ENCODE measurements around the gene GP5.

Gene GP5

DNA sequence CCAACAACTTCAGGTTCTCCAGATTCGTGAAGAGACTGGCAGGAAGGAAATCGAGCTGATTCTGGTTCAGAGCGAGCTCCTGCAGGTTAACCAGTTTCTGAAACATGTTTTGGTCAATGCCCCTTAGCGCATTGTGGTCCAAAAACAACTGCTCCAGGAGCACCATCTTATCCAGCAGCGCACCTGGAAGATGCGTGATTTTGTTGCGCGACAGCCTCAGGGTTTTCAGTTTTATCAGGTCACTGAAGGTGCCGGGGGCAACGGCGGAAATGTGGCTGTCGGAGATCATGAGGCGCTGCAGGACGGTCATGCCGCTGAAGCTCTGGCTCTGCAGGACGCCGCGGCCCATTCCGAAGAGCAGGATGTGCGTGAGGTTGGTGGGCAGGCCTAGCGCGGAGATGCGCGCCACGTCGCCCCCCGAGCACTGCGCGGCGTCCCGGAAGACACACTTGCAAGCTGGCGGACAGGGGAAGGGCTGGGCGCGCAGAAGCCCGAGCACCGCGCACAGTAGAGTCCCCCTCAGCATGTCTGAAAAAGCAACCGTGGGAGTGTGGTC is 1.2 kb downstream of the GP5 start:
- DNase-seq (ENCODE audit: low read depth, low spot score): no peak

DNA sequence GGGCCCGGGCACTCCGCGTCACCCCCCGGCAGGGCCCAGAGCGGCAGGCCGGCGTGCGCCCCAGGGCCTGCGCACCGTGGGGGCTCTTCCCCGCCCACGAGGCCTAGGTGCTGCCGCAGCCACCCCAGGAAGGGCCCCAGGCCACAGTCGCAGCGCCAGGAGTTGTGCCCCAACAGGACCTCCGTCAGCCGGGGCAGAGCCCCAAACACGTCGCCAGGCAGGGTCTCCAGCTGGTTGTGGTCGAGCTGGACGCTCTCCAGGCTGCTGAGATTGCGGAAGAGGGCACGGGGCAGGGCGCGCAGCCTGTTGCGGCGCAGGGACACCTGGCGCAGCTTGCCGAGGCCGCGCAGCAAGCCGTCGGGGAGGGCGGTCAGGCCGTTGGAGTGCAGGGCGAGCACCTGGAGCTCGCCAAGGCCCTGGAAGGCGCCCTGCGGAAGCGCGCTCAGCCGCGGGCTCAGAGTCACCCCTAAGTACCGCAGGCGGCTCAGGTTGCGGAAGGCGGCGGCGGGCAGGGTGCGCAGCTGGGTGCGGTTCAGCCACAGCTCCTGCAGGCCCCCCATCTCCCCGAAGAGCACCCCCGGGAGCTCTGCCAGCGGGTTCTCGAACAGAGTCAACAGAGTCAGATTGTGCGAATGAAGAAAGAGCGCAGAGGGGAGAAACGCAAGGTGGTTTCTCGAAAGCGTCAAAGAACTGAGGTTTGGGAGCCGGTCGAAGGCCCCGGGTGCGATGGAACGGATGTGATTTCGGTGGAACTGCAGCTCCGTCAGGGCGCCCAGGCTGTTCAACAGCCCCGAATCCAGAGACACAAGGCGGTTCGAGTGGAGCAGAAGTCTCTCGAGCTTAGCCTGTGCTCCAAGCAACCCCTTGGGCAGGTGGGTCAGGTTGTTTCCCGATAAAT is 2.0 kb downstream of the GP5 start:
- no peak for DNase-seq (ENCODE audit: low read depth, low spot score)

DNA sequence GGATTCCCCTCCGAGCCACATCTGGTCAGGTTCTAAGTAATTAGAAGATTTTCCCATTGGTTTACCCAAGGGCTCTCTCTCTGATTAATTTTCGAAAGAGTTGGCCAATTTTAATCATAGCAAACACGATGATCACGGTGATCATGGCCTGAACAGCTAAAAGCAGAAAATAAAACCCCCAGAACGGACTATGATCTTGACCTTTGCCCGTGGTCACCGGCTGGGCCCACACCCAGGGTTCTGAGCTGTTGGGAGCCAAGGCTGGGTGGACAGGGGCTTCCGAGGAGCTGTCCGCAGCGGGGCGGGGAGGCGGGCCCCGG is 2.6 kb downstream of the GP5 start:
- no peak for DNase-seq (ENCODE audit: low read depth, low spot score)

DNA sequence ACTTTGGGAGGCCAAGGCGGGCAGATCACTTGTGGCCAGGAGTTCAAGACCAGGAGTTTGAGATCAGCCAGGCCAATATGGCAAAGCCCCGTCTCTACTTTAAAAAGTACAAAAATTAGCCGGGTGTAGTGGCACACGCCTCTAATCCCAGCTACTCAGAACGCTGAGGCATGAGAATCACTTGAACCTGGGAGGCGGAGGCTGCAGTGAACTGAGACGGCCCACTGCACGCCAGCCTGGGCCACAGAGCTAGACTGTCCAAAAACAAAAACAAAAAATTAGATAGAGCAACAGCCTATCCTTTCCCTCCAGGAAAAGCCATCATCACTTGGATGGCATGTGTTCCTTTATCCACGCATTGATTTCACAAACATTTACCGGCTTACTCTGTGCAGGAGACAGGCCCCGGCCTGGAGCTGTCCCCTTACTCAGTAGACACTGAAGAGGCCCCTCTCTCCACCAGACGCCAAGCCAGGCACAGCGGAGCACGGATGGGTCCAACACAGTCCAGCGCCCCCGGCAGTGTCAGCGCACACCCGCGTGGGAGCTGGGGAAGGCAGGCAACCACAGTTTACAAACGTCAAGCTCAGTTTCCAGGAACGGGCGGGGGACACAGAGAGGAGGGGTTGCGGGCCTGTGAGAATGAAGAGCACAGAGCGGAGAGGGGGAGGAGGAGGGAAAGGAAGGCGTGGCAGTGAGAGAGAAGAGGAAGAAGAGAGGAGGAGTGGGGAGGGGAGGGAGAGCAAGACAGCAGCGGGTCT is 3.1 kb downstream of the GP5 start:
- DNase-seq (ENCODE audit: low read depth, low spot score): no peak

DNA sequence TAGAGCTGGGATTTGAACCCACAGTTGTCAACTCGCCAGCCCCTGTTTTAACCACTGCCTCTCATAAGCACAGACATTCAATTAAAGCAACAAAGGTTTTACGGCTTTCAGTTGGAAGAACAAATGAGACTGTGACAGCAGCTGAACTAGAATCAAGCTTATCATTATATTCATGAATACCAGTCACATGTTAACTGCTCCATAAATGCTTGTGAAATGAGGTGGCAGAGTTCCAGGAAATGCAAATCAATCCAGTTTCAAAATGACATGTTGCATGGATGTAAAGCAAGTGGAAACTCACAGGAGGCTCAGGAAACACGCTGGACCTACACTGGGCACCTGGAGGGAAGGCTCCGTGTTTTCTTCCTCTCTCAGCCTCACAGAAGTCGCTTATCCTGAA is 3.9 kb downstream of the GP5 start:
- no peak for DNase-seq (ENCODE audit: low read depth, low spot score)

DNA sequence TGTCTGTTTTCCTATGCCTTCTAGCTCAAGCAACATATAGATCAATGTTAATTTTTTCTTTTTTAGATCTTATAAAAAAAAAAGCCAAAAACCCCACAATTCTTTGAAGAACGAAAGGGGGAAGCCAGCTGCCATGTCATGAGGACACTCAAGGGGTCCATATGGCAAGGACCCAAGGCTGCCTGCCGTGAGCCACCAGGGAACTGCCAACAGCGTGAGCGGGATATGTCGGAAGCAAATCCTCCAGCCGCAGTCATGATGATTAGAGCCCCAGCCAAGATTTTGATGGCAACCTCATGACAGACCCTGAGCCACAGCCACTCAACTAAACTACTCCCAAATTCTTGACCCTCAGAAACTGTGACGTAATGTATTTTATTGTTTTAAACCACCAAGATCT is 6.5 kb downstream of the GP5 start:
- DNase-seq (ENCODE audit: low read depth, low spot score): no peak

DNA sequence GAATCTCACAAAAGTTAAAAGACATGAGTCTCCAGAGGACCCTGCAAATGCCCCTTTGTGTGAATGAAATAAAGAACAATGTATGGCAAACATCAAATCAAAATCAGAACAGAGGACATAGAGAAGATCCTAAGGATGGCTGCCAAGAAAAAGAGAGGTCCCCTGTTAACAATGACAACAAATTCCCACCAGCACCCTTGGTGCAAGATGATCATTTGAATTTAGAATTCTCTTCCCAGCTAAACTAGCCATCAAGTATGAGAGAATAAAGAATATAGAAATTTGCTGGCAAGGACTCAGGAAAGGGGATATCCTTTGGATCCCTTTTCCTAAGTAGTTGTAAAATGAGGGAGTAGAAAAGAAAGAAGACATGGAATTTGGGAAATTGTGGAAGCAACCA is 8.2 kb downstream of the GP5 start:
- DNase-seq (ENCODE audit: low read depth, low spot score): no peak

DNA sequence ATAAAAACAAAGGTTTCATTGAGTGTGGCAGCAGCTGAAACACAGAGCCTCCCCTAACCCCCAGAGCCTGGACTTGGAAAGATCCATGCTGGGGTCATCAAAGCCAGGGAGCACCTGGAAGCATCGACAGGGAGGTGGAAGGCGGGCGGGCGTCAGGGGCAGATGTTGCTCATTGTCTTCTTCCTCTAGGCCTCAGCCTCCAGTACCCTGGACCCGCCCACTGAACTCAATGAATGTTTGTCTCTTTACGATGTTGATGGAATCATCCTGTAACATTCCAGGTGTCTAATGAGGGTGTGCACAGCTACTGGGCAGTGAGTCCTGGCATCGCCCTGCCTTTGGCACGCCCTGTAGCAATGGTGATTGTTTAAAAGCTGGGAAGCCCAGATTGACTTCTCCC is 9.8 kb downstream of the GP5 start:
- DNase-seq (ENCODE audit: low read depth, low spot score): no peak

DNA sequence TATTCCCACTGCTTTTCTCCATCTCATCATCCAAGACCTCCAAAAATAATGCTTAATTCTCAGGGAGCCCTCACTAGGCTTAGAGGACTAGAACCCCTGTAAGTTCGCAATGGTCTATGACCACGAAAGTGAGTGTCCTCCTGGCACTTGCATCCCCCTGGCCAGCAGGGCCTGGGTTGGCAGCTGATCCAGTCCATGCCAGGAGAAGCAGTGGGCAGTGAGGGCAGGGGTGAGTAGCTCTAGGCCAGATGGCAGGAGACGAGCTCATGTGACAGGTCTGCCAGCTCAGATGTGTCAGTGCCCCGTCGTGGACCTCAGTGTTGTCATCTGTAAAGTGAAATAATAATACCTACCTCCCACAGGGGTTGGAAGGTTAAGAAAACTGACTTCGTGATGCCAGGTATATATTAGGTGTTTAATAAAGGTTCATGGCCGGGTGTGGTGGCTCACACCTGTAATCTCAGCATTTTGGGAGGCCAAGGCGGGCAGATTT is 11.1 kb downstream of the GP5 start:
- DNase-seq (ENCODE audit: low read depth, low spot score): no peak

DNA sequence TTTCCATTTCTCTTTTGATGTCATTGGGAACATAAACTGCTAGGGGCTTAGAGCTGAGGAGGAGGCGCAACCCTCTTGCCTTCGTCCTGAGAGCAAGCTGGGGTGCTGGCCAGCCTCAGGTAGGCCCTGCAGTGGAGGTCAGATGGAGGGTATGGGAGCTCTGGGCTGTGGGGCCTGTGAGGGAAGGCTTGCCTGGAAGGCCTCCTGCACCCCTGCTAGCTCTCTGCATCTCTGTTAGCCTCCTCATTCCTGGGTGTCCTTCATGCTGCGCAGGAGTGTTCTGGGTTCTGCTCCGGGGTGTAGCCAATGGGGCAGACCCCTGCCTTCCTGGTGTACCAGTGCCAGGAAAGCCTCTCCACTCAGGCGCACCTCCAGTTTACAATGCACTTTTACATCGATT is 11.8 kb downstream of the GP5 start:
- DNase-seq (ENCODE audit: low read depth, low spot score): no peak

DNA sequence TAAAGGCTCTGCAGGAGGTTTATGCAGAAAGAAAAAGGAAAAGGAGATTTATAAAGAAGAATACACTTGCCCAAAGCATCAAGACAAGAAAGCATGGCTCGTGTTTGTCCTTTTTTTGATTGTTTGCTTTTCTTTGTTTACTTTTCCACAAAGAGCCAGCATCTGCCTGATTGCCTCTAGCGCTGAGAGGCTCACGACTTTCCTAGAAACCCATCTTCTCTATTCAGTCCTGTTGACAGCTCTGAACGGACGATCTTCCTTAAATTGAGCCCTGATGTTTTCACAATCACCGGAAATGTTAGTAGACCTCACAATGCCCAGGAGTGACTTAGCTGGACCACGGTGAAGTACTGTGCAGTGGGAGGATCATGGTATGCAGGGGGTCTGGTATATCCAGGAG is 12.4 kb downstream of the GP5 start:
- no peak for DNase-seq (ENCODE audit: low read depth, low spot score)

DNA sequence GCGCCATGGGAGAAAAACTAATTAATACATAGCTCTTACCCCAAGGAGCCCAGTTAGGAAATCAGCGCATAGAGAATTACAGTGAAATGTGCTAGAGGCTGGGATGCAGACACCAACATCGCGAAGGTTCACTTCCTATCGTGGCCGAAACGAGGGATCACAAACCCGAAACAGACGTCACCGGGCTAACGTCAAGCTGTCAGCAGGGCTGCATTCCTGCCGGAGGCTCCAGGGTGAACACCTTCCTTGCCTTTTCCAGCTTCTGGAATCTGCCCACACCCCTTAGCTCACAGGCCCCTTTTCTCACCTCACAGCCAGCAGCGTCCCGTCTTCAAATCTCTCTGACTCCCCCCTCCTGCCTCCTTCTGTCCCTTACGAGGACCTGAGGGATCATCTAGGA is 13.0 kb downstream of the GP5 start:
- no peak for DNase-seq (ENCODE audit: low read depth, low spot score)

DNA sequence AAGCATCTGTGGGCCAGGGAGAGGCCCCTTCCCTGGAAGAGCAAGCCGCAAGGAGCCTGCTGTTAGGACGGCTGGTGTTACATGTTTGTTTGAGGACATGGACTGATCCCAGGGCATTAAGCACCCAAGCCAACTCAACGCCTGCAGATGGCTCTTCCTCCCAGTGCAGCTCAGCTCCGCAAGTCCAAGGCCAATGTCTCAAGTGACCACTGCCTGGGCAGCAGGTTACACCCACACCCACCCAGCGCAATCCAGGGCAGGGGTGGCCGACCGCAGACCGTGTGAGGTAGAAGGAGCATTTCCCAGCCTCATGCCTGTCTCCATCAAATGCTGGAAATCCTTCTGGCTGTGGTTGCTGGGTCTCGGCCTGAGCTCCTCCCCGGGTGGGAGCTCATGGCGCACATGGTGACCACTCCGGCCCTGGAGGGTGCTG is 14.5 kb downstream of the GP5 start:
- no peak for DNase-seq (ENCODE audit: low read depth, low spot score)

DNA sequence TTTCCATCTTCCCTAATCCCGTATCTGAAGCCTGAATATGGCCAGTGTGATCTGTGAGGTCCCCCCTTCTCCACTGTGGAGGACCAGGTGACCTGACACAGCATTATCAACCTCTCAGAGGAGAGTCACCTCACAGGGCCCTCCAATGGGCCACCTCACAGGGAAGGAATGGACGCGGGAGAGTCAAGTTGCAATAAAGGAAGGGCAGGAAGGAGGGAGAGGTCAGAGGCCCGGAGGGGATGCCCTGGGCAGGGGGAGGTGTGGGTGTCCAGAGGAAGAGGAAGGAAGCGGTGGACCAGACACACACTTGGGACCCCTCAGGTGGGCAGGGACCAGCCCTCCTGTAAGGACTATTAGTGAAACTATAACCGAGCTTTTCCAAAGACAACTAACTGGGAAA is 14.9 kb downstream of the GP5 start:
- DNase-seq (ENCODE audit: low read depth, low spot score): no peak

DNA sequence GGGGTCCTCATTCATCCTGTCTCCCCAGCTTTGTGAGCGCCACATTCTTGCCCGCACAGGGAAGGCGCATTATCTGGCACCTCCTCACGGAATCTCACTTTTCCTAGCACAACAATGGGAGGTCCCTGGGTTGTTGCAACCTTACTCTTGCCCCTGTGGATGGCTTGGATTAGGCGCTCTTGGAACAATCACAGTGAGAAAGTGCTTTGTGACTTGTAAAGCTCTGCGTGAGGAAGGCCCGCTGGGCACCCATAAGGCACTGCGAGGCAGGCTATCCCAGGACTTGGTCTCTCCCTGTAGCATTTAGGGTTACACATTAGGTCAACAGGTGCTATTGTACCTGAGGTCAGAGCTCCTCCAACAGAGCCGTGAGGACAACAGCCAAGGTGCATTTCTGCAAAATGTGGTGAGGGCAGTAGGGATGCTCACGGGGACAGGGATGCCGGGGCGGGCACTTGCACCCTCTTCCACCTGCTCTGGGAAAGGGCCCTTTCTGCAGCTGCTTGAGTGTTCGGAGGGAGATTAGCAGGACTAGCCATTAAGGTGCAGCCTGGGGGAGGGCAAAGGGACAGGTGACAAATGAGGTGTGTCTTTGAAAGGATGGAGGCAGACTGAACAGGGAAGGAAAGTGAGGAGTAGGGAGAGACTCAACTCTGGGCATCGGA is 15.7 kb downstream of the GP5 start:
- DNase-seq (ENCODE audit: low read depth, low spot score): no peak

DNA sequence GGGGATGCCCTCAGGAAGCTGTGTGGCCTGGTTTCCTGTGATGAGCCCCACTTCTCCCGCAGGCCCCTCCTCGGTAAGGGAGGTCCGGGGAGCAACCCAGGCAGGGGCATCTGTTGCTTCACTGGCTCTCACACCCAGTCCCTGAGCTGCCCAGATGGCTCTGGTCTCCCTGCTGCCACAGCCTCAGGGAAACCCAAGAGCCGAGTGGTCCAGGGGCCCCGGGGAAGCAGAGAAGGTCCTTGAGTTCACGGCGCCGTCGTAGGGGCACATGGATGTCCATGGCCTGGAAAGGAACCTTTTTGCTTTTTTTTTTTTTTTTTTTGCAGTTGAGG is 16.2 kb downstream of the GP5 start:
- DNase-seq (ENCODE audit: low read depth, low spot score): no peak

DNA sequence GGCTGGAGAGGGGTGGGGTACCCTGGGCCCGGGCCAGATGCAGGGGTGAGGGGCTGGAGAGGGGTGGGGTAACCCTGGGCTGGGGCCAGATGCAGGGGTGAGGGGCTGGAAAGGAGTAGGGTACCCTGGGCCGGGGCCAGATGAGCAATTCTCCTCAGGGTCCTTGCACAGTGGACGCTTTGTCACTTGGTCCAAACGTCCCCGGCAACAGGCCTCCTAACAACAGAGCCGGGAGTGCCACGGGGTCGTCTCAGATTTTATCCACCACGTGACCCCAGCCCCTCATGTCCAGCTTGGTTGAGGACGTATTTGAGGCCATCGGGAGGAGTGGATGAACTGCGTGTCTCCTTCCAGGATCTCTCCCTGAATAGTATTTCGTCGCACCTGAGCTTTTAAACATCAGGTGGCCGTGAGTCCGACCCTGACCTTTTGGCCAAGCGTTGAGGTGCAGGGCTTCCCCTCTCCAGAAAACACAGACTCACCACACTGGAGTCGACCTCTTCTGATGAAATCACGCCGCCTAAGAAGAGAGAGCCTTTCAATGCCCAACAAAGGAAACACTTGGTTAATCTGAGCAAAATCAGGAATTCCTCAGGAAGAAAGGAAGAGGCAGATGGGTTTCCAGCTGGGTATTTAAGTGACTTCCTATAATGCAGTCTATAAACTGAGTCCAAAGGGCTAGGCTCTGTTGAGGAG is 16.7 kb downstream of the GP5 start:
- no peak for DNase-seq (ENCODE audit: low read depth, low spot score)

DNA sequence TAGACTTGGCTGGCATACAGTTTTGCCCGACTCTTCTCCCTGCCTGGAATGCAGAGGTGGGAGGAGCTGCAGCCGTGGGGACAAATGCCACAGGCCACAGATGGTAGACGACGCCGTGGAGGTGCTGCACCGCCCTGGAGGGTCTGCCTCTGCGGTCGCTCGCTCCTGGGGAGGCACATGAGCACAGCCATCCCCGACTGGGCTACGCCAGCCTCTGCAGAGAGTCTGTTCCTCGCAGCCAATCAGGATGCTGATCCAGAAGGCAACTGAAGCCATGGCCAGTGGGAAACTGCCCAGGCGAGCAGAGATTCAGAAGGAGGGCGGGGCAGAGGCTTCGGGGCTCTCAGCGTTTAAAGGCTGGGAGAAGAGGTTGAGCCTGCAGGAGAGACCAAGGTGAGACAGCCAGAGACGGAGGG is 17.6 kb downstream of the GP5 start:
- DNase-seq (ENCODE audit: low read depth, low spot score): no peak

DNA sequence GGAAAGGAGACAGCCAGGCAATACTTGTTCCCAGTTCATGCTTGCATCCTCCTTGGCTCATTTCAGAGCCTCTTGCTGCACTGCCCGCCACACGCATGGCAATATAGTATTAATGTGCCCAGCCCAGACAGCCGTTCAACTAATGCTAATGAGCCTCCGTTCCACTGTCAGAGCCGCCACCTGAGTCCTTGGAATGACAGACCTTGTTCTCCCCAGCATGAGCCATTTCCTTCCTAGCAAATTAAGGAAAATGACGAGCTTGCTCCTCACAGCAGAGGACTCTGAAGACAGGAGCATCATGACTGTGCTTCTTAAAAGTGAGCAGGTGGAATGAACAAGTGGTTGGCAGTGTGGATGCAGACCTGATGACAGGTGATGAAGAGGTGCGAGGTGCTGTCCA is 18.7 kb downstream of the GP5 start:
- DNase-seq (ENCODE audit: low read depth, low spot score): no peak

DNA sequence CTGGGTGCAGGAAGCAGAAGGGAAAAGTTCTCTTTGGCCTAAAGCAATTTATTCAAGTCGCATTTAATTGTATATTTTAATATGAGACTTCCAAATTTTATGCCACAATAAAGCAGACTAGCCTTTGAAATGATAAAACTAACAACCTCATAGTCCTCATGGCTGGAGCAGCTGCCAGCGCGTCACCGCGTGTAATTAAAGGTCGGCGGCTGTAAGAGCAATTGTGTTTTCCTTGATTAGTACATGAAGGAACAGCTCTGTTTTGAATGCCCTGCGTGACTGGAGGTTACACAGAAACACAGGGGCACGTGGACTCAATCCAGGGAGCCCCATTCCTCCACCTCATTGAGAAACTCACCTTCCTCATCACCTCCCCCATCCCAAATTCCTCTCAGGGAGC is 19.4 kb downstream of the GP5 start:
- no peak for DNase-seq (ENCODE audit: low read depth, low spot score)

DNA sequence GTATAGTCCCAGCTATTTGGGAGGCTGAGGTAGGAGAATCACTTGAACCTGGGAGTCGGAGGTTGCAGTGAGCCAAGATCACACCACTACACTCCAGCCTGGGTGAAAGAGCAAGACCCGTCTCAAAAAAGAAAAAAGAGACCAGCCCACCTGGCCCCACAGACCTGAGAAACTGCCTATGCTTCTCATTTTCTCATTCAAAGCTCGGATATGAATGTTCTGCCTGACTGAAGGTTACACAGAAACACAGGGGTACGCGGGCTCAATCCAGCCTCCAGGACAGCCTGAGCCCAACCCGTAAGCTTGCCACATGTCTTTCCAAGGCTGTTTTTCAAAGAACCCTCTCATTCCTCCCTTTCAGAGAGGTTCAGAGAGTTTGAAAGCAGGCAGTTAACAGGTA is 19.8 kb downstream of the GP5 start:
- no peak for DNase-seq (ENCODE audit: low read depth, low spot score)

DNA sequence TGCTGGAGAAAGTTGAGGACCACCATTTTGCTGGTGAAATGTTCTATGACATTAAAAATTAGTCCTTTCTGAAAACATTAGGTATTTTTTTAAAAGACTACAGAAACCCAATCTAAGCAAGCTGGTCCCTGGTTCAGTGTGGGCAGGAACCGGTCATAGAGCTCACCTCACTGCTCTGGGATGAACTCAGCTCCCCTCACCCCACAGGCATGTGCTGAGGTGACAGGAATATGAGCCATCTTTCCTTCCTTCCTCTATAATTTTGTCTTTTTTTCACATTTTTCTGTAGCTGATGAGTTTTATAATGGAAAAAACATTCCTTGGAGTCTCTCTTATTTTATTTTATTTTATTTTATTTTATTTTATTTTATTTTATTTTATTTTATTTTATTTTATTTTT is 21.4 kb downstream of the GP5 start:
- DNase-seq (ENCODE audit: low read depth, low spot score): no peak

Measured in activated CD4-positive, CD25-positive, alpha-beta regulatory T cell treated with anti-CD3 and anti-CD28 coated beads, Interleukin-2, amount 50 U/mL, for 16 hours (primary cell).